H9 (cell line): ENCODE results near the gene KMT5B. TPM values are rescaled to one million over a fixed set of nuclear protein-coding genes. Genes with fewer than 3 reads are reported as not detected.

Experiments used
- DNase-seq: peaks from one replicate; pipeline ENCODE4 v3.0.0-alpha.2; 2017
- H2AFZ ChIP-seq: one replicate; pipeline ENCODE4 v1.6.1; 2013; ENCODE audit warnings: mild to moderate bottlenecking, low read length, control low read depth, moderate library complexity
- H2AK5ac ChIP-seq: 2 replicates; pipeline ENCODE4 v1.6.1; 2013; ENCODE audit warnings: low read length, control low read depth, mixed read lengths; ENCODE audit not compliant: insufficient read length
- H2BK120ac ChIP-seq: one replicate; pipeline ENCODE4 v1.6.1; 2013; ENCODE audit warnings: low read depth, mild to moderate bottlenecking, low read length, control low read depth, inconsistent platforms; ENCODE audit not compliant: poor library complexity, severe bottlenecking
- H2BK12ac ChIP-seq: 2 replicates; pipeline ENCODE4 v1.6.1; 2013; ENCODE audit warnings: low read length, control low read depth, mixed read lengths, low read depth; ENCODE audit not compliant: insufficient read length
- H2BK15ac ChIP-seq: 2 replicates; pipeline ENCODE4 v1.6.1; 2013; ENCODE audit warnings: low read depth, low read length, control low read depth
- H2BK20ac ChIP-seq: one replicate; pipeline ENCODE4 v1.6.1; 2013; ENCODE audit warnings: low read depth, mild to moderate bottlenecking, low read length, control low read depth, inconsistent platforms; ENCODE audit not compliant: poor library complexity, severe bottlenecking
- H2BK5ac ChIP-seq: 2 replicates; pipeline ENCODE4 v1.6.1; 2013; ENCODE audit warnings: low read length, control low read depth, mixed read lengths; ENCODE audit not compliant: insufficient read length
- H3K14ac ChIP-seq: 2 replicates; pipeline ENCODE4 v1.6.1; 2013; ENCODE audit warnings: low read length, control low read depth; ENCODE audit not compliant: insufficient read depth
- H3K18ac ChIP-seq: 2 replicates; pipeline ENCODE4 v1.6.1; 2013; ENCODE audit warnings: low read depth, mild to moderate bottlenecking, mixed read lengths, low read length, control low read depth; ENCODE audit not compliant: insufficient read length
- H3K23ac ChIP-seq: 2 replicates; pipeline ENCODE4 v1.6.1; 2013; ENCODE audit warnings: low read length, control low read depth, mixed read lengths, low read depth; ENCODE audit not compliant: insufficient read length
- H3K23me2 ChIP-seq: 2 replicates; pipeline ENCODE4 v1.6.1; 2013; ENCODE audit warnings: low read depth, mild to moderate bottlenecking, mixed read lengths, low read length, control low read depth; ENCODE audit not compliant: insufficient read length, poor library complexity, severe bottlenecking
- H3K27ac ChIP-seq: 2 replicates; pipeline ENCODE4 v1.5.1; 2013; ENCODE audit warnings: low read length, control low read depth, mixed read lengths, low read depth; ENCODE audit not compliant: insufficient read length
- H3K27me3 ChIP-seq: 2 replicates; pipeline ENCODE4 v1.6.1; 2013; ENCODE audit warnings: low read length, control low read depth, inconsistent platforms; ENCODE audit not compliant: insufficient read depth
- H3K4ac ChIP-seq: 2 replicates; pipeline ENCODE4 v1.6.1; 2013; ENCODE audit warnings: low read depth, mild to moderate bottlenecking, control low read depth, inconsistent platforms, low read length, moderate library complexity
- H3K4me1 ChIP-seq: 2 replicates; pipeline ENCODE4 v1.6.1; 2013; ENCODE audit warnings: low read length, control low read depth, inconsistent platforms; ENCODE audit not compliant: insufficient read depth
- H3K4me2 ChIP-seq: 2 replicates; pipeline ENCODE4 v1.6.1; 2013; ENCODE audit warnings: low read length, control low read depth, mixed read lengths; ENCODE audit not compliant: insufficient read length, insufficient read depth
- H3K56ac ChIP-seq: 2 replicates; pipeline ENCODE4 v1.6.1; 2013; ENCODE audit warnings: low read depth, mild to moderate bottlenecking, mixed read lengths, low read length, control low read depth; ENCODE audit not compliant: insufficient read length
- H3K79me1 ChIP-seq: 2 replicates; pipeline ENCODE4 v1.6.1; 2013; ENCODE audit warnings: low read depth, mild to moderate bottlenecking, moderate library complexity, low read length, control low read depth, inconsistent platforms; ENCODE audit not compliant: insufficient read depth, poor library complexity, severe bottlenecking
- H3K79me2 ChIP-seq: 2 replicates; pipeline ENCODE4 v1.6.1; 2013; ENCODE audit warnings: low read length, control low read depth, inconsistent platforms; ENCODE audit not compliant: insufficient read depth
- H3K9ac ChIP-seq: 2 replicates; pipeline ENCODE4 v1.6.1; 2013; ENCODE audit warnings: low read length, control low read depth, mixed read lengths; ENCODE audit not compliant: insufficient read length; ENCODE audit errors: extremely low read depth
- H3K9me3 ChIP-seq: one replicate; pipeline ENCODE4 v1.6.1; 2013; ENCODE audit warnings: low read depth, low read length, inconsistent platforms; ENCODE audit not compliant: control insufficient read depth
- H3T11ph ChIP-seq: one replicate; pipeline ENCODE4 v1.6.1; 2013; ENCODE audit warnings: mild to moderate bottlenecking, low read length, control low read depth, inconsistent platforms
- H4K20me1 ChIP-seq: one replicate; pipeline ENCODE4 v1.6.1; 2013; ENCODE audit not compliant: control insufficient read depth, insufficient read length, insufficient read depth
- H4K5ac ChIP-seq: 2 replicates; pipeline ENCODE4 v1.6.1; 2013; ENCODE audit warnings: low read depth, mild to moderate bottlenecking, mixed read lengths, low read length, control low read depth; ENCODE audit not compliant: insufficient read length
- H4K8ac ChIP-seq: replicated peaks from 2 replicates; pipeline ENCODE4 v1.6.1; 2013; ENCODE audit warnings: low read length, control low read depth, mixed read lengths, low read depth; ENCODE audit not compliant: insufficient read length
- H4K91ac ChIP-seq: 2 replicates; pipeline ENCODE4 v1.6.1; 2013; ENCODE audit warnings: low read depth, mild to moderate bottlenecking, moderate library complexity, mixed read lengths, low read length, control low read depth; ENCODE audit not compliant: insufficient read length
- H3K27ac Mint-ChIP-seq, 3 experiments: 2 replicates in 2 of 3; 3 replicates in 1 of 3; pipeline ENCODE4 v1.8.0; 2020 to 2021; ENCODE audit warnings: mixed read lengths in 3 of 3, mild to moderate bottlenecking in 1 of 3, moderate library complexity in 1 of 3
- H3K27me3 Mint-ChIP-seq: 2 replicates; pipeline ENCODE4 v1.8.0; 2021; ENCODE audit warnings: low read depth, mild to moderate bottlenecking, moderate library complexity, mixed read lengths
- H3K36me3 Mint-ChIP-seq, 3 experiments: 2 replicates in 2 of 3; 3 replicates in 1 of 3; pipeline ENCODE4 v1.8.0; 2020 to 2021; ENCODE audit warnings: low read depth in 3 of 3, mixed read lengths in 3 of 3; ENCODE audit not compliant: insufficient read depth in 1 of 3
- H3K4me1 Mint-ChIP-seq, 2 experiments: 2 replicates each; pipeline ENCODE4 v1.8.0; 2020; ENCODE audit warnings: mixed read lengths in 2 of 2
- H3K4me3 Mint-ChIP-seq, 2 experiments: 2 replicates in 1 of 2; 3 replicates in 1 of 2; pipeline ENCODE4 v1.8.0; 2020 to 2021; ENCODE audit warnings: mild to moderate bottlenecking in 2 of 2, mixed read lengths in 2 of 2, moderate library complexity in 1 of 2
- H3K9me3 Mint-ChIP-seq, 2 experiments: 2 replicates in 1 of 2; 3 replicates in 1 of 2; pipeline ENCODE4 v1.8.0; 2020; ENCODE audit warnings: mild to moderate bottlenecking in 2 of 2, mixed read lengths in 2 of 2, moderate library complexity in 1 of 2
- WGBS: extraction: QIAGEN DNeasy Blood & Tissue Kit; methylation state at CpG from one replicate; pipeline ENCODE4 v1.1.7; 2013; ENCODE audit warnings: missing lambda C conversion rate, low lambda C conversion rate, mixed read lengths; ENCODE audit not compliant: insufficient read length; ENCODE audit errors: extremely low coverage; 5-methylcytosine and 5-hydroxymethylcytosine counted together
- long read RNA-seq: library from polyadenylated mRNA; unstranded; transcript quantifications from one replicate; pipeline ENCODE4 v2.0.0, GENCODE V29; 2020
- total RNA-seq: library from RNA; stranded (reverse); gene quantifications from 2 replicates; pipeline ENCODE4 v1.2.1, GENCODE V29; 2021
- TF ChIP-seq, protein P1 (sequence below): fragments of 200-600 bp; sonication (generic); conservative IDR thresholded peaks from 3 replicates; pipeline ENCODE4 v1.8.0; 2021; ENCODE audit warnings: antibody characterized with exemption, mild to moderate bottlenecking

KMT5B gene
- total RNA-seq, result 61.2 and 61.6 TPM in 2 replicates
- long read RNA-seq, partial matches to known transcripts, result 84 of 134 reads
- long read RNA-seq, other reads (novel, unspliced or antisense), result 47 of 134 reads

DNA sequence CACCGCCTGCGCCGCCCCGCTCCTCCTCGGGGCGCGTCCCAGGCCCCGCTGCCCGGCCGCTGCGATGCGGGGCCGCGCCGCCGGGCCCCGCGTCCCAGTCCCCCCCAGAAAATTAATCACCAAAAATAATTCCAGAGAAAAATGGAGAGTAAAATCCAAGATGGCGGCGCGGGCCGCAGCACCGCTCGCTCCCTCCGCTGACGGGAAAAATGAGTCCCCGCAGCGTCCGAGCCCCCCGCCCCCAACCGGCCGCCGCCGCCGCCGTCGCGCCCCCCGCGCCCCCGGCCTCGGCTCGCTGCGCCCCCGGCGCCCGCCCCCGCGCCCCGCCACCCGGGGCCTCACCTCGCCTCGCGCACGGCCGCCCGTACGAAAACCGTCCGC is at the start of gene KMT5B:
KMT5B (minus strand) TSS at position 162 of the 381 bp plus-strand sequence. CDS start 23,220 bp downstream, outside the sequence.
- H3K27me3 Mint-ChIP-seq, result peaks cover 13% of the 10 kb centered on the region

More for the DNA sequence above, at the start of gene KMT5B:
- TF ChIP-seq, protein P1, sequence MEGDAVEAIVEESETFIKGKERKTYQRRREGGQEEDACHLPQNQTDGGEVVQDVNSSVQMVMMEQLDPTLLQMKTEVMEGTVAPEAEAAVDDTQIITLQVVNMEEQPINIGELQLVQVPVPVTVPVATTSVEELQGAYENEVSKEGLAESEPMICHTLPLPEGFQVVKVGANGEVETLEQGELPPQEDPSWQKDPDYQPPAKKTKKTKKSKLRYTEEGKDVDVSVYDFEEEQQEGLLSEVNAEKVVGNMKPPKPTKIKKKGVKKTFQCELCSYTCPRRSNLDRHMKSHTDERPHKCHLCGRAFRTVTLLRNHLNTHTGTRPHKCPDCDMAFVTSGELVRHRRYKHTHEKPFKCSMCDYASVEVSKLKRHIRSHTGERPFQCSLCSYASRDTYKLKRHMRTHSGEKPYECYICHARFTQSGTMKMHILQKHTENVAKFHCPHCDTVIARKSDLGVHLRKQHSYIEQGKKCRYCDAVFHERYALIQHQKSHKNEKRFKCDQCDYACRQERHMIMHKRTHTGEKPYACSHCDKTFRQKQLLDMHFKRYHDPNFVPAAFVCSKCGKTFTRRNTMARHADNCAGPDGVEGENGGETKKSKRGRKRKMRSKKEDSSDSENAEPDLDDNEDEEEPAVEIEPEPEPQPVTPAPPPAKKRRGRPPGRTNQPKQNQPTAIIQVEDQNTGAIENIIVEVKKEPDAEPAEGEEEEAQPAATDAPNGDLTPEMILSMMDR, result no peak
- DNase-seq, result no peak
- no peak within 1 kb of the TSS for H3K27ac ChIP-seq
- peak within 1 kb of the TSS; percentile 59 for H3K4me2 ChIP-seq
- H3K79me1 ChIP-seq, result no peaks in the 10 kb centered on the region
- H2AFZ ChIP-seq, result no peak within 1 kb of the TSS
- H3K23me2 ChIP-seq, result peaks cover 6% of the 10 kb centered on the region
- no peak within 1 kb of the TSS for H2BK12ac ChIP-seq
- H3K9ac ChIP-seq, result peak within 1 kb of the TSS; percentile 83
- Mint-ChIP-seq H3K27ac (peak within 1 kb of the TSS; percentile 96 to 98 (median 96)), H3K9me3 (peaks cover 0 to 1% of the 10 kb centered on the region in 2 experiments; a peak in 2 of 5 replicates), H3K4me1 (peaks cover 38 to 47% of the 10 kb centered on the region in 2 experiments), H3K4me3 (peak within 1 kb of the TSS; percentile 91 to 95), H3K36me3 (peaks cover 0 to 3% (median 1%) of the 10 kb centered on the region in 3 experiments; a peak in 2 of 7 replicates)
- no peak within 1 kb of the TSS for H2AK5ac ChIP-seq
- no peak within 1 kb of the TSS for H4K8ac ChIP-seq
- peaks cover 2% of the 10 kb centered on the region; the same call in 1 of the 2 replicates for H3K4me1 ChIP-seq
- H3K79me2 ChIP-seq, result peaks cover 20% of the 10 kb centered on the region; the same call in 1 of the 2 replicates
- H2BK120ac ChIP-seq, result no peak within 1 kb of the TSS
- H3K23ac ChIP-seq, result no peak within 1 kb of the TSS
- peak within 1 kb of the TSS; percentile 89 for H2BK5ac ChIP-seq
- peak within 1 kb of the TSS; percentile 100 for H3K14ac ChIP-seq
- H3K56ac ChIP-seq, result no peak within 1 kb of the TSS
- WGBS, result no CpG with 5 or more reads among the region's 60 CpGs
- H2BK15ac ChIP-seq, result no peak within 1 kb of the TSS; the same call in 1 of the 2 replicates
- H3K9me3 ChIP-seq, result no peaks in the 10 kb centered on the region
- H4K20me1 ChIP-seq, result no peaks in the 10 kb centered on the region
- H2BK20ac ChIP-seq, result no peak within 1 kb of the TSS
- H3K4ac ChIP-seq, result no peak within 1 kb of the TSS; the same call in 1 of the 2 replicates
- peak within 1 kb of the TSS; percentile 49 for H4K91ac ChIP-seq
- H3T11ph ChIP-seq, result no peak within 1 kb of the TSS
- H3K18ac ChIP-seq, result peak within 1 kb of the TSS; percentile 85
- H3K27me3 ChIP-seq, result no peaks in the 10 kb centered on the region
- H4K5ac ChIP-seq, result no peak within 1 kb of the TSS
